HG03342 (cell line): ENCODE measurements around the gene BAIAP3.
A peak's percentile ranks its signal among the peaks of the same experiment; 100 is the strongest.

ENCODE experiments used
- ATAC-seq: cut with Tn5 transposase; IDR thresholded peaks from one replicate; pipeline ENCODE4 v1.9.1; 2021; ENCODE audit warnings: mild to moderate bottlenecking, moderate library complexity; ENCODE audit not compliant: unreplicated experiment

BAIAP3 gene

DNA sequence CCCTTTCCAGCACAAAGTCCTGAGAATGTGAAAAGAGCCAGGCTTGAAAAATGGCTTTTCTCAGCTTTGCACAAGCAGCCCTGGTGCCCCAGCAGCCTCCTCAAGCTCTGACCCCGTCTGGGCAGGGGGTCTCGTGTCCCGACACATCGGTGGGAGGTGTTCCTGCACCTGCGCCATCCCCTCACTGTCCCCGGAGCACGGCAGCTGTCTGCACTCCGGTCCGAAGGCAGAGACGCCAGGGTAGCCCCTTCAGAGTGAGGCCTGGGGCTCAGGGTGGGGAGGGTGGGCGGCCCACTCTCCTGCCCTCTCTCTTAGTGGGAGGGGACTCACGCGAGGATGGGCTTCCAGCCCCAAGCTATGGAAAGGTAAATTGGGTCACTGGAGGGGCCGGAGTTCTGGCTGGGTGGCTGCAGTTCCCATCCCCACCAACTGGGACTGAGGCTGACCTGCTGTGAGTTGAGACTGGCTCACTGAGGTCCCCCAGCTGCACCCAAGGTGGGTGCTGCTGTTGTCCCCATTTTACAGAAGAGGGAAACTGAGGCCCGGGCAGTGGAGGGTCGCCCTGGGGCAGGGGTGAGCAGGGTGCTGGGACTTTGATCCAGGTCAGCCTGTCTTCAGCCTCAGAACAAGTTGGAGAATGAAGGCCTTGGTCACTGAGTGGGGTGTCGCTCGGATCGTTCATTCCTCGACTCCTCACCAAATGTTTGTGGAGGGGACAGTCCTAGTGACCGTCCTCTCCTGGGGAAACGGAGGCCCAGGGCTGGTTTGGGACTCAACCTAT is 2.3 kb upstream of the BAIAP3 start:
- ATAC-seq = peak; percentile 6

DNA sequence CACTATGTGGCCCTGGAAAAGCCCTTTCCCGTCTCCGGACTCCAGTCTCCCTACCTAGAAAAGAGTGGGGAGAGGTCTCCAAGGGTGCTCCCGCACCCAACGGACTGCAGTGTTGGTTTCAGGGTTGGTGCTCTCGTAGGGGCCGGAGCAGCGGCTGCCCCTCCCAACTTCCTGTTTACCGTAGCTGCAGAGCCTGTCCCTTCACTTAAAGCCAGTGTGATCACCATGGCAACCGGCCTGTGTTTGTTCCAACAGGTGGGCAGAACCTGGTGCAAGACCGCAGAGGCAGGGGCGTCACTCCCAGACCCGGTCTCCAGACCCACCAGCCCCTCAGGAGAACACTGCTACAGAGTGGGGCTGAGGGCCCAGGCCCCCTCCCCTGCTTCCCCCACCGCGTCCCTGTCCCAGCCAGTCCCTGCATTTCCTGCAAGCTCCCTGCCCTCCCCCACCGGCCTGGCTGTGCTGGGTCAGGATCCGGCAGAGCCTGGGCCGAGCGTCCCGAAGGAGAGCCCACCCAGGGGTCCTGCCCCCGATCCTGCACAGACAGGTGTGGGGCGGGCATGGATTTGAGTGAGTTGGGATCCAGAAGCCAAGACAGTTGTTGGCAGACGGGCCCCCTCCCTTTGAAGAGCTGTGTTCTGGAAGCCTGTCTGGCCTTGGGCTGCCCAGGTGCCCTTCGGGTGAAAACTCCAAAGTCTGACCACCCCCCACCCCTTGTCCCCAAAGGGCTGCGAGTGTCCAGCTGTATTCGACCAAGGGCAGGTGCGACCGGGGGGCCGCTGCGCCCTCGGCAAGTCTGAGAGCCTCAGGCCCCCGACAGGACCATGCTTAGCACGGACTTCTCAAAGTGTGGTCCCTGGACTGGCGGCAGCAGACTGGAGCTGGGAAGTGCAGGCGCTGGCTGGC is 1.5 kb upstream of the BAIAP3 start:
- peak; percentile 49 for ATAC-seq

DNA sequence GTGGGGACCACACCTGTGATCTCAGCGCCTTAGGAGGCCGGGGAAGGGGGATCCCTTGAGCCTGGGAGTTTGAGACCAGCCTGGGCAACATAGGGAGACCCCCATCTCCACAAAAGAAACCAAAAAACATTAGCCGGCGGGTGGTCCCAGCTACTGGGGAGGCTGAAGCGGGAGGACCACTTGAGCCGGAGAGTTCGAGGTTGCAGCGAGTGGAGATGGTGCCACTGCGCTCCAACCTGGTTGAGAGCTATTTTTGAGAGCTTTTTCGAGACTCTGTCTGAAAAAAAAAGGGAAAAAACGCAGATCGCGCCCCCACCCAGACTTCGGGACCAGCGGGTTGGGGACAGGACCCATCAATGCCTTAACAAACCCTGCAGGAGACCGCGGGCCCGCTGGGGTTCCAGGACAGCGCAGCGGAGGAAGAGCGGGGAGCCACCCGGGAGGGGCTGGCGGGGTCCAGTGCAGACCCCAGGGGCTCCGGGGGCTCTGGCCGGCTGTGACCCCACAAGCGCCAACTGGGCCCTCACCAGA is 762 bp upstream of the BAIAP3 start:
- no peak for ATAC-seq

DNA sequence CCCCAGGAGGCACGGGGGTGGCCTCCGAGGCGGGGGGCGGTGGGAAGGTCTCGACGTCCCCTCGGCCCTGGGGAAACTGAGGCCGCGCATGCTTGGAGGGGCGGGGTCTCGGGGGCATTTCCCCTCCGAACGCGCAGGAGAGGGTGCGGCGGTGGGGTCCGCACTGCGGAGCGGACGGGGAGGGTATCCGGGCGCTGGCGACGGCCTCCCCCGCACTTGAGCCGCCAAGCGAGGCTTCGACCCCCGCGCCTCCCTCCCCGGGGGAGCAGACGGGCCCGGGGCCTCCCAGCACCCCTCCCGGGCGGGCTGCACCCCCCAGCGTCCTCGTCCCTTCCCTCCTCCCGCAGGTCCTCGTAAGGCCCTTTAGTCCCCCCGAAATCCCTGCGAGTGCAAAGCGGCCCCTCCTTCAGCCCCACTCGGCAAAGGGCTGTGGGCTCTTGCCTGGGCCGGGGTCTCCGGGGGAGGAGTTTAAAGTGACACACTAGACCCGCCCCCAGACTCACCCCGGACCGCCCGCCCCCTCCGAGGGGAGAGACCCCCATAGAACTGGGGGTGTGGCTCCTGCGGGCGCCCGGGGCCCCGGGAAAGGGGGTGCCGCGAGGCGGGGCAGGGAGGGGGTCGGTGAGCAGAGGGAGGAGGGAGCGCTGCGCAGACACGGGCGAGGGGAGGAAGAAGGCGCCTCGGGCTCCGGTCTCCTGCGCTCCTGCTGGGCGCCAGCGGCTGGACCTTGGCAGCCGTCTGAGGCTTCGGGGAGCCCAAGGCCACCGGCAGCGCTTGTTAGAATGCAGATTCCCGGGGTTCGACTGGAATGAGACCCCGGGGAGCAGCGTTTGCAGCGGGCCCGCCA is 632 bp downstream of the BAIAP3 start:
- no peak for ATAC-seq

DNA sequence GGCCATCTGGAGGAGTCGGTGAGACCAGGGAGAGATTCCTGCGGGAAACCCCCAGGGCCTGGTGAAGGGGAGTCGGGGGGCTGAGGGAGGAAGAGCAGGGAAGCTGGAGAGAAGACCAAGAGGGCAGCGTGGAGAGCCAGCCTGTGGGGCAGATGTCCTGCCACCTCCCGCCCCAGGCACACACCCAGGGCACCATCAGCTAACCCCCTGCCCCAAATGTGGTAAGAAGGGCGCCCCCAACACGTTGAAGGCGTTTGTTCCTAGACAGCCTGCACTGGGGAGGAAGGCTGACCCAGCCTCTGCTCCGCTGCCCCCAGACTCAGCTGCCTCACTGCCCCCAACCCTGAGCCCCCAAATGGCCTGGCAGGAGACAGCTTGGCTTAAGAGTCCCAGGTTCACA is 1.3 kb downstream of the BAIAP3 start:
- ATAC-seq = no peak

DNA sequence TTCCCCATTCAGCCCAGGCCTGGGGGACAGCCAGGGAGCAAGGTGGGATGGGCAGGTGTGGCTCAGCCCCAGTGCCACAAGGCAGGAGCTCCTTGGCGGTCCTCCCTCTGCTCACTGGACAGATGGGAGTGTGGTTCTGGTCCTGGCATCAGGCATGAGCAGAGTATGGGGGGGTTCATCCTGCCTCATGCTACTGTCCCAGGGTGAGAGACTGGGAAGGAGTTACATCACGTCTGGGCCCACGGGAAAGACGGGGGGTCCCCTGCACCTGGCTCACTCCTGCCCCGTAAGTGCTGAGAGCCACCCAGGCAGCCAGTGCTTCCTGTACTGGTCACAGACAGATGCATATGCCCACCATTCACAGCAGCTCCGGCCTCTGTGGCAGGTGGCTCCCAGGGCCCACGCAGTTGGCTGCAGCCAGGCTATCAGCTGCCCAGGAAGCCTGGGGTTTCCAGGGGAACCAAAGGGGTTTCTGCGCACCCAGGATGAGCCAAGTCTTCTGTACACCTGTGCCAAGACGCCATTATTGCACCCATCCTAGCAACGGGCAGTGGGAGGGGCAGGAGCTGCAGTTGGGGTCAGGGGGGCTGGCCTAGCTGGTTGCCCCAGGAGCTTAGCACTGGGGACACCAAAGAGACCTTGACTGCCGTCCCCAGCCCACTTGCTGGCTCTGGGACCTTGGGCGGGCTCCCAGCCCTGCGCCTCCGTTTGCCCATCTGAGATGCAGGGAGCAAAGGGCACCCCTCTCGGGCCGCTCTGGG is 1.9 kb downstream of the BAIAP3 start:
- ATAC-seq = no peak

DNA sequence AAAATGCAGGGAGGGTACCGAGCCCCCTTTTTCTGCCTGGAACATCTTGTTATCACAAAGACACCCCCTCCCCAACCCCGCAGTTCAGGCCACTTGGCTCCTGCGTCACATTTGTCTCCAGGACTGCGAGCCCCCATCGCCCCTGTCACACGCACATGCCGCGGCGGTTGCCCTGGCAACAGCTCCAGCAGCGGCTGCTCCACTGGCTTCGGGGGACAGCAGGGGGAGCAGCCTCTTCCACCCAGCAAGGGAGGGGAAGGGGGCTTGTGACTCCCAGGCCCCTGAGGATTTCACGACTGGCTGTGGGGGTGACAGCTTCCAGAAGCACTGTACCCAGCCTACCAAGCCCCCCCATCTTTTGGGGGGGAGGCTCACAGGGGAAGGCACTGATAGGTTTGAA is 2.6 kb downstream of the BAIAP3 start:
- no peak for ATAC-seq

DNA sequence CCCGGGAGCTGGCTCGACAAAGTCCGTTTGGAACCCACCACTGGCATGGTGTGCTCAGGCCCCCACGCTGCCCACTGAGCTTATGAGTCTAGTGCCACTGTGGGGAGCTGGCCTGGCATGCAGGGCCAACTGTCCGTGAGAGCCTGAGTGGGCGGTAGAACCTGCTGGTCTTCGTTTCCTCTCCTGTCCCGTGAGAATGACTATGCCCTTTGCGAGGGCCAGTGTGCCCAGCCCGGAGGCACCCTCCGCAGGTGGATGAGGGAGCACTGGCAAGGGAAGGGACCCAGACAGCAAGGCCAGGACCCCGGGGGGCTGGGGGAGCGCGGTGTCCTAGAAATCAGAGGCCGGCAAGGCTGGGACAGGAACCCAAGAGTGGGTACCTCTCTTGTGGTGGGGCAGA is 3.2 kb downstream of the BAIAP3 start:
- ATAC-seq = no peak

DNA sequence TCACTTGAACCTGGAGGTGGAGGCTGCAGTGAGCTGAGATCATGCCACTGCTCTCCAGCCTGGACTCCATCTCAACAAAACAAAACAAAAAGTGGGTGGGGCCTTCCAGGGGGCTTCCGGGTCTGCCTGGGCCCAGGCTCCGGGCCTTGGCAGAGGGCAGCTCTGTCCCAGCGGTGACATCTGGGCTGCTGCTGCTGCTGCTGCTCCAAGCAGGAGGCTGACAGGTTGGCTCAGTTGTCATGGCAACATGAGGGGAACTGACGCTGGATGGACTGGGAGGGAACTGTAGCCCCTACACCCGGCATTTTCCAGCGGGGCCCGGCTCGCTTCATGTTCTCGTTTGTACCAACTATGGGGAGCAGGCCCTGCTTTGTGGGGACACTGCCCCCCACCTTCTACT is 4.0 kb downstream of the BAIAP3 start:
- no peak for ATAC-seq

DNA sequence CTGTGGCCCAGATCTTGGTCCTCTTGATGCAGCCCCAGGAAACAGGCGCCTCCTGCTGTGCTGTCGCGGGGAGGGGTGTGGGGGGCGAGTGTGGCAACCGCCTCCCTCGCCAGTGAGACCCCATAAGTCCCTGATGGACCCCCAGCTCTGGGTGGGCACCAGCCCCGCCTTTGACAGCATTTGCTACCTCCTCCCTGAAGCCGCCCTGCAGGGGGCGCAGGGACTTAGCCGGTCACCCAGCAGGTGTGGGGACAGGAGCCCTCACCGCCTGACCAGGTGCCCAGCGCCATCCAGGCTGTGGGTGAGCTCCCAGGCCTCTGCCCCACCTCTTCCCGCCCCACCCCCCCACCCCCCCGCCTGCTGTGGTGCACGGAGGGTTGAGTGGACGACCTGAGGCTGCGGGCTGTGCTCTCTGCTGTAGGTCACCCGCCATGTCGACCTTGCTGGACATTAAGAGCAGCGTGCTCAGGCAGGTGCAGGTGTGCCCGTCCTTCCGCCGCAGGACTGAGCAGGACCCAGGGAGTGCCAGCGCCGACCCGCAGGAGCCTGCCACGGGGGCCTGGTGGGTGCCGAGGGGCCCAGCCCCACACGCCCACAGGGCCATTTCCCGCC is 4.8 kb downstream of the BAIAP3 start:
- no peak for ATAC-seq

DNA sequence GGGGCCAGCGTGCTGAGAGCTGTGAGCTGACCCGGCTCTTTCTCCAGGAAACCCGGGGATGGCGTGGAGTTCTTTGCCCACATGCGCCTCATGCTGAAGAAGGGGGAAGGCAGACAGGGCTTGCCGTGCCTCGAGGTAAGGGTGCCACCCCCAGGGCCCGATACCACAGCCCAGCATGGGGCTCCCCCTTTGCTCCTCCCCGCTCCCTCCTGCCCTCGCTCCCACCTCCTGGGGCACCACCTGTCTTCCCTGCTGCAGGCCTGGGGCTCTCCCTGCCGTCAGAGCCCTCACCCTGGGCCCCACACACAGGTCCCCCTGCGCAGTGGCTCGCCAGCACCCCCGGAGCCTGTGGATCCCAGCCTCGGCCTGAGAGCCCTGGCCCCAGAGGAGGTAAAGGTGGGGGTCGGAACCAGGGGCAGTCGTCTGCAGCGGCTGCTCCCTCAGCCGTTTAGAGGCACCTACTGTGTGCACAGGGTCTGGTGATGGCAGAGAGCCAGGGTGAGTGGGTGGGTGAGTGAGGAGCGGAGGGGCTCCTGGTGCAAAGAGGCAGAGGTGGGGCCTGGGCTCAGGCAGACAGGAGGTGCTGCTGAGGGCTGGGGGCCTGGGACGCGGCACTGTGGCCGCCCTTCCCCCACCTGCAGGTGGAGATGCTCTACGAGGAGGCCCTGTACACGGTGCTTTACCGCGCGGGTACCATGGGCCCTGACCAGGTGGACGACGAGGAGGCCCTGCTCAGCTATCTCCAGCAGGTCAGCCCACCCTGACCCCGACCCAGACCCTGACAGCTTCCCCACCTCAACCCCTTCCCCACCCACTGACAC is 5.6 kb downstream of the BAIAP3 start:
- no peak for ATAC-seq

DNA sequence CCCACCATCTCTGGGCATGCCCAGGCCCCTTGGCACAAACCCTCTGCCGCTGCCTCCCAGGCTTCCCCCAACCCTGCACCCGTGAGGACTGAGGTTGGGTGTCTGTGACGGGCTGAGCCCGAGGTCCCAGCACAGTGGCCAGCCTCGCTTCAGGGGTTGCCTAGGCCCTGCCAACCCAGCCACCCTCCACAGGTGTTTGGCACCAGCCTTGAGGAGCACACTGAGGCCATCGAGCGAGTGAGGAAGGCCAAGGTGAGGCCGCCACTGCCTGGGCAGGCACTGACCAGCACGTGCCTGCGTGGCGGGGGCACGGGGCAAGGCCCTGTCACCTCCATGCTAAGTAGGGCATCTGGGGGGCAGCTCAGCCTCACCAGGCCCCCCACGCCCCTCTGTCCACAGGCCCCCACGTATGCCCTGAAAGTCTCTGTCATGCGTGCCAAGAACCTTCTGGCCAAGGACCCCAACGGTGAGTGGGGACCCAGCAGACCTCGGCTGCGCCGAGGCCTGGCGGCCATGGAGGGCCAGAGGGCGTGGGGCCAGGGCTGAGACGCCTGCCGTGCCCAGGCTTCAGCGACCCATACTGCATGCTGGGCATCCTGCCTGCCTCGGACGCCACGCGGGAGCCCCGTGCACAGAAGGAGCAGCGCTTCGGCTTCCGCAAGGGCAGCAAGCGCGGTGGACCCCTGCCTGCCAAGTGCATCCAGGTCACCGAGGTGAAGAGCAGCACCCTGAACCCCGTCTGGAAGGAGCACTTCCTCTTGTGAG is 7.5 kb downstream of the BAIAP3 start:
- no peak for ATAC-seq

DNA sequence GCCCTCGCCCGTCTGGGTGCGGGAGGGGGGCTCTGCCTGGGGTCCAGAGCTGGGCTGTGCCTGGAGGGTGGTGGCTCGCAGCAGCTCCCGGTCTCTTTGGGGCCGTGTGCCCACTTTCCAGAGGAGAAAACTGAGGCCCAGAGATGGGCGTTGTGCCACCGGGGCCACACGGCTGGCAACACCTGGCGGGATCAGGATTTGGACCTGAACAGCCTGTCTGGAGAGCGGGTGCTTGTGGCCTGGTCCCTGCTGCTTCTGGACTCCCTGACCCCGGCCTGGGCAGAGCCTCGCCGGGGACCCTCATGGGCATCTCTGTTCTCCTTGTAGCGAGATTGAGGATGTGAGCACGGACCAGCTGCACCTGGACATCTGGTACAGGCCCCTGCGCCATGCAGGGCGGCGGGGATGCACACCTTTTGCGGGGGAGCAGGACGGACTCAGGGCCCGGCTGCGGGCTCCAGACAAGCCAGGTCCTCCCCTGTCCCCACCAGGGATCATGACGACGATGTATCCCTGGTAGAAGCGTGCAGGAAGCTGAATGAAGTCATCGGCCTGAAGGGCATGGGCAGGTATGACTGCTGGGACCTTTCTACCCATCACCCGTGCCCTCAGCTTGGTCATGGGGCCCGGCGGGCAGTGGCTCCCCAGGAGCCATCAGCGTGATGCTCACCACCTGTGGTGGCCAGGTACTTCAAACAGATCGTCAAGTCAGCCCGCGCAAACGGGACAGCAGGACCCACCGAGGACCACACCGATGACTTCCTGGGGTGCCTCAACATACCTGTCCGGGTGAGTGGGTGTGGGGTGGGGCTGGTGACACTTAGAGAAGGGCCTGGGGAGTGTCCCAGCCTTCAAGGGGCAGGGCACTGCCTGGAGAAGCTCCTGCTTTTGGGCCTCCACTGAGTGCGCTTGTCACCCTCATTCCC is 8.3 kb downstream of the BAIAP3 start:
- no peak for ATAC-seq

DNA sequence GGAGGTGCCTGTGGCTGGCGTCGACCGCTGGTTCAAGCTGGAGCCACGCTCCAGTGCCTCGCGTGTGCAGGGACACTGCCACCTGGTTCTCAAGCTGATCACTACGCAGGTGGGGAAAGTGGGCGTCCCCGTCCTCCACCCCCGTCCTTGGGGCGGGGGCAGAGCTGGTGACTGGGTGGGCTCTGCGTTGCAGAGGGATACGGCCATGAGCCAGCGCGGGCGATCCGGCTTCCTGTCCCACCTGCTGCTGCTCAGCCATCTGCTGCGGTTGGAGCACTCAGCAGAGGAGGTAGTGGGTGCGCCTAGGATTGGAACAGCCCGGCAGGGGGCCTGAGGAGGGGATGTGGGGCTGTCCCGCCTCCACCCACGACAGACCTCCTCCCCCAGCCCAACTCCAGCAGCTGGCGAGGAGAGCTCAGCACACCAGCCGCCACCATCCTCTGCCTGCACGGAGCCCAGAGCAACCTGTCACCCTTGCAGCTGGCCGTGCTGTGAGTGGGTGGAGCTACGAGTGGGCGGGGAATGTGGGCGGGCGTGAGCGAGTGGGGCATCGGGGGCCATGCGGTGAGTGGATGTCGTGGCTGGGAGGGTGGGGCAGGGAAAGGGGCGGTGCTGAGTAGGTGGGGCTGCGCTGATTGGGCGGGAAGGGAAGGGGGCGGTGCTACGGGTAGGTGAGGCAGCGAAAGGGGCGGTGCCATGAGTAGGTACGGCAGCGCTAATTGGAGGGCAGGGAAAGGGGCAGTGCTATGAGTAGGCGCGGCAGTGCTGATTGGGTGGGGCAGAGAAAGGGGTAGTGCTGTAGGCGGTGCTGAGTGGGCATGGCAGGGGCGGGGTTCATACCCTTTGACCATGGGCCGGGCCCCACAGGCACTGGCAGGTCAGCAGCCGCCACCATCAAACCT is 9.3 kb downstream of the BAIAP3 start:
- ATAC-seq = peak; percentile 84

DNA sequence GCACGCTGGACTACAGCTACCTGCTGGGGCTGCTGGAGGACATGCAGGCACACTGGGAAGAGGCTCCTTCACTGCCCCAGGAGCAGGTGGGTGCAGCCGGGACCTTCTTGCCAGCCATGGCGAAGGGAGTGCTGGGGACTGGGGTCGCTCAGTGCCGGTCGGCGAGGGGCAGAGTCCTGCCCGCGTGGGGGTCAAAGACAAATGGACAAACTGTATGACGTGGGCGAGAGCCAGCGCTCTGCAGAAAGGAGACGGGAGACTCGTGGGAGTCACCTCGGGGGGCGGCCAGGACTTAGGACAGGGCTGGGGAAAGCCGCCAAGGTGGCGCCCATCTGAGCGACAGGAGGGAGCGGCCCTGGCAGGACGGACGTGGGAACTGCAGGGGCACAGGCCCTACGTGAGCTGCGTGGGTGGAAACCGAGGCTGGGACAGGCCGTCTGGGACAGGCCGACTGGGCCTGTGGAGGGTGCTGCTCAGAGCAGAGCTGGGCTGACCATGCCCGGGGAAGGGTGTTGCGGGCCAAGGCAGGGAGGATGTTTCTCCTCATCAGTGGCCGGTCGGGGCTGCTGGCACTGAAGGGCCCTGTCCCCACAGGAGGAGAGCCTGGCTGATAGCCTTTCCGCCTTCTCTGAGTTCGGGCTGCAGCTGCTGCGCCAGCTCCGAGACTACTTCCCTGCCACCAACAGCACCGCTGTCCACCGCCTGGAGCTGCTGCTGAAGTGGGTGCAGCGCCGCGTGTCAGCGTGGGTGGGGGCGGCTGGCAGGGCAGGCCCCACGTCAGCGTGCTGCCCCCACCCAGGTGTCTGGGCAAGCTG is 10.2 kb downstream of the BAIAP3 start:
- ATAC-seq = no peak
